Common myeloid progenitor, CD34-positive (primary cell): Measurements from ENCODE around the gene RHBDL3.

Experiments
- CTCF ChIA-PET: fragments of 350-600 bp; sonication (Branson Sonifier 250); formaldehyde crosslinking; loops from one replicate; lab custom pipeline; 2021; ENCODE audit warnings: antibody characterized with exemption; lab: Charles Lee
- POLR2A ChIA-PET: fragments of 350-600 bp; sonication (Branson Sonifier 250); formaldehyde crosslinking; loops from one replicate; lab custom pipeline; 2021; ENCODE audit warnings: antibody characterized with exemption; lab: Charles Lee
- DNase-seq, 3 donors: peaks; one replicate each; pipeline versions ENCODE4 v3.0.0 to v3.0.0-alpha.2; 2013
- H3K27ac ChIP-seq, 2 experiments: 1 replicate in 1 of 2; 2 replicates in 1 of 2; pipeline ENCODE4 v1.7.0; 2013; ENCODE audit warnings: inconsistent platforms in 2 of 2, low read length in 2 of 2, mild to moderate bottlenecking in 2 of 2, low read depth in 1 of 2, moderate library complexity in 1 of 2; ENCODE audit not compliant: severe bottlenecking in 2 of 2, insufficient read depth in 1 of 2, poor library complexity in 1 of 2
- H3K27me3 ChIP-seq, 5 experiments: replicated peaks in 2 of 5; 1 replicate in 3 of 5; 2 replicates in 2 of 5; pipeline versions ENCODE4 v1.6.1 to v1.7.0; 2013; ENCODE audit warnings: low read length in 4 of 5, mild to moderate bottlenecking in 2 of 5, moderate library complexity in 2 of 5, inconsistent platforms in 1 of 5; ENCODE audit not compliant: insufficient read depth in 5 of 5, control insufficient read depth in 4 of 5
- H3K36me3 ChIP-seq, 4 experiments: 1 replicate in 2 of 4; 2 replicates in 2 of 4; pipeline versions ENCODE4 v1.6.1 to v1.7.0; 2013; ENCODE audit warnings: low read length in 3 of 4, control low read depth in 1 of 4, mild to moderate bottlenecking in 1 of 4; ENCODE audit not compliant: control insufficient read depth in 4 of 4, insufficient read depth in 4 of 4
- H3K4me1 ChIP-seq, 4 experiments: 1 replicate in 3 of 4; 2 replicates in 1 of 4; pipeline versions ENCODE4 v1.6.1 to v1.7.1; 2013; ENCODE audit warnings: low read length in 3 of 4, mild to moderate bottlenecking in 3 of 4, control low read depth in 1 of 4, inconsistent platforms in 1 of 4, moderate library complexity in 1 of 4; ENCODE audit not compliant: control insufficient read depth in 4 of 4, insufficient read depth in 4 of 4; ENCODE audit errors: control extremely low read depth in 1 of 4
- H3K4me3 ChIP-seq, 7 experiments: 1 replicate in 4 of 7; 2 replicates in 3 of 7; pipeline versions ENCODE4 v1.5.1 to v1.7.0; 2013; ENCODE audit warnings: mild to moderate bottlenecking in 7 of 7, low read length in 6 of 7, moderate library complexity in 6 of 7, inconsistent platforms in 2 of 7, low read depth in 2 of 7, control low read depth in 1 of 7; ENCODE audit not compliant: insufficient read depth in 4 of 7, control insufficient read depth in 1 of 7; ENCODE audit errors: extremely low read depth in 1 of 7
- H3K9me3 ChIP-seq, 5 experiments: 1 replicate in 4 of 5; 2 replicates in 1 of 5; pipeline versions ENCODE4 v1.6.1 to v1.7.1; 2013; ENCODE audit warnings: low read length in 4 of 5, mild to moderate bottlenecking in 2 of 5, inconsistent platforms in 1 of 5, low read depth in 1 of 5, moderate library complexity in 1 of 5; ENCODE audit not compliant: control insufficient read depth in 4 of 5, insufficient read depth in 2 of 5; ENCODE audit errors: control extremely low read depth in 1 of 5
- WGBS: methylation state at CpG from one replicate; pipeline ENCODE4 v1.1.5; 2013; ENCODE audit not compliant: insufficient coverage; 5-methylcytosine and 5-hydroxymethylcytosine counted together

The RHBDL3 gene

DNA sequence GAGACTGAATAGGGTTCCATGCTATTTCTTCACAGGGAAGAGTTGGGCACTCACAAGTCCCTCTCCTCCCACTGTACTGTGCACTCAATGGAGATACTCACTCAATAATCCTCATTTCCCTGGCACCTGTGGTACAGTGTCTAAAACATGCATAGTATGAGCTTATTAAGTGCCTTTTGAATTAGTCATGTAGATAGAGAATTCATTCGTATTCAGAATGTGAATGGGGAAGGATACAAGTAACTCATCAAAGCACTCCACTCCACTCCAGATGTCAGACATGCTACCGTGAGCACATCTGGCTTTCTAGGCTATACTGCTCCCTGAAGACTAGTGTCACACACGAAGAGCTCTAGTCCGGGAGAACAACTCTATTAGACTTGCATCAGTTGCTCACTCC lies 70.1 kb downstream of the RHBDL3 start:
- H3K27me3 ChIP-seq, result no peaks in the 10 kb centered on the region
- H3K4me3 ChIP-seq, result no peak overlapping the region
- POLR2A ChIA-PET, result no interaction called here
- H3K27ac ChIP-seq, result no peak overlapping the region
- WGBS, result 100% methylated on average over 1 of the region's 4 CpGs
- CTCF ChIA-PET, result interaction anchor here (0.6 to 1.0 kb wide), 2 partner anchors 16 to 61 kb away, joined by 3 to 4 read pairs; no protein-coding TSS in a partner anchor
- no peak for DNase-seq
- H3K9me3 ChIP-seq, result no peaks in the 10 kb centered on the region
- peaks cover 5 to 23% (median 11%) of the 10 kb centered on the region in 4 experiments for H3K4me1 ChIP-seq
- H3K36me3 ChIP-seq, result peaks cover 20 to 45% (median 23%) of the 10 kb centered on the region in 4 experiments

DNA sequence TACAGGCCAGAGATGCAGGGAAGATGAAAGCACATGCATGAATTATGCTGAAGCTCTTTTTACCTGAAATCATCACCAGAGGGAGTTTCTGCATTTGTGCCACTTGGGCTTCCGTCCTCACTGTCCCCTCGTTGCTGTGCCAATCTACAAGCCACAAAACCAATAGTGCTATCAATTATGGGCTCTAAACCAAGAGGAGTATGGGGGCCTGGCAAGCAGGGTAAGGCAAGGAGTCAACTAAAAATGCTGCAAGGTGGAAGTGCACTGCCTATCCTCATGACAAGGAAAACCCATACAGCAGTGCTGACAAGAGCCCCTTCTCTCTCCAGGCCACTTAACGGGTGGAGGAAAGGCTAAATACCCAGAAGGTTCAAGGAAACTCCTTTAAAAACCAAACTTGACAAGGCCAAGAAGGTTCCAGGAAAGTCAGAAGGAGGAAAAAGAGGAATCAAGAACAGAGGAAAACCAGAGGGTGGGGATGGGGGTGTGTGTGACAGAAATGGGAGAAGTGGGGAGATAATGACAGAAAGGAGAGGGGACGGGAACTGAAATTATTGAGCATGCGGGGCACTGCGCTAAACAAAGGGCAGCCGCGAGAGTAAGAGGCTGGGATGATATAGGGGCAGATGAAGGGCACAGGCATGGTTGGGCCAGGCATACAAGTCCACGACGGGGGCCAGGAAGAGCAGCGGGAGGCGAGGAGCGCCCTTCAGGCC lies 75.7 kb downstream of the RHBDL3 start:
- POLR2A ChIA-PET, result interaction anchor here (2.0 kb wide), 1 partner anchor 9 kb away, joined by 7 read pairs; no protein-coding TSS in a partner anchor
- peak; percentile 76 to 80 (median 79) for DNase-seq
- Histone ChIP-seq H3K4me3 (peak overlapping the region; percentile 0 to 88 (median 77)), H3K4me1 (peaks cover 8 to 25% (median 16%) of the 10 kb centered on the region in 4 experiments), H3K36me3 (peaks cover 10 to 26% (median 11%) of the 10 kb centered on the region in 4 experiments), H3K27me3 (no peaks in the 10 kb centered on the region), H3K9me3 (no peaks in the 10 kb centered on the region), H3K27ac (peak overlapping the region; percentile 46 to 85)
- WGBS, result 1% methylated on average over 10 of the region's 13 CpGs
- CTCF ChIA-PET, result interaction anchor here (0.6 to 1.5 kb wide), 7 partner anchors 9 to 90 kb away, joined by 3 to 5 read pairs (median 4); no protein-coding TSS in a partner anchor

DNA sequence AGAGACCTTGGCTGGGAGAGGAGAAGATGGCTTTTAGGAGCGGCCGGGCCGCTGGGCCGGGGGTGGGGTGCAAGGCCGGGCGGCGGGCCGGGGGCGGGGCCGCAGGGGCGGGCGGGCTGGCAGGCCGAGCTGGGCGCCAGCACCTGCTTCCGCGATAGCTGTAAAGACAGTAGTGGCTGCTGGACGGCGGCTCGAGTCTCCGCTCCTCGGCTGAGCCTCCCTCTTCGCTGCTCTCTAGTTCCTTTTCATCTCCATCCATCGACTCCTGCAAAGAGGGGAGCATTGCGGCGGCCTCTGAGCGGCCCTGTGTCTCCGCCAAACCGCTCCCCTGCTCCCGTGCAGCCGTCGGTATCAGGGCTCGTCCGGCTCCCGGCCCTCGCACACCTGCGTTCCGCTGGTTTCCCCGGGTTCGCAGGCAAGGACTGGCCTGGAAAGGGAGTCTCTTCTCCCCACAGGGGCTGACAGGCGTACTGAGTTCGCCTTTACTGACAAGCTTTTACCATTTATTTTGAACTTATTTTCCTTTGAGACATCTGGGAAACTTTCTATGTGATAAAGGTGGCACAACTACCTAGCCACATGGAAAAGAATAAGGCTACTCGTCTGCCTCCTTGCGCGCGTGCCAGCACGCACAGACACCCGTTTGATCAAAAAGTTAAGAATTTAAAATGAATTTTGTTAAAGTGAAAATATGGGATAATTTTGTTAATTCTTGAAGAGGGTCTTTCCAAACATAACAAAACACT lies 76.4 kb downstream of the RHBDL3 start, which contains the start of gene C17orf75:
Gene C17orf75 (minus strand): TSS at position 317 of the 746 bp plus-strand sequence. CDS start 34 bp downstream, at position 283.
- Histone ChIP-seq H3K27me3 (no peaks in the 10 kb centered on the region), H3K27ac (peak within 1 kb of the TSS; percentile 67 to 85), H3K9me3 (no peaks in the 10 kb centered on the region), H3K4me3 (peak within 1 kb of the TSS; percentile 48 to 91 (median 77)), H3K4me1 (peaks cover 8 to 25% (median 16%) of the 10 kb centered on the region in 4 experiments), H3K36me3 (peaks cover 4 to 20% (median 9%) of the 10 kb centered on the region in 4 experiments)
- ChIA-PET POLR2A (interaction anchor here (2.0 kb wide), 1 partner anchor 9 kb away, joined by 7 read pairs; no protein-coding TSS in a partner anchor), CTCF (interaction anchor here (0.6 to 1.5 kb wide), 3 partner anchors 12 to 88 kb away, joined by 3 to 5 read pairs (median 5); no protein-coding TSS in a partner anchor)
- peak; percentile 76 to 86 (median 78) for DNase-seq
- 0% methylated on average over 32 of the region's 47 CpGs for WGBS

DNA sequence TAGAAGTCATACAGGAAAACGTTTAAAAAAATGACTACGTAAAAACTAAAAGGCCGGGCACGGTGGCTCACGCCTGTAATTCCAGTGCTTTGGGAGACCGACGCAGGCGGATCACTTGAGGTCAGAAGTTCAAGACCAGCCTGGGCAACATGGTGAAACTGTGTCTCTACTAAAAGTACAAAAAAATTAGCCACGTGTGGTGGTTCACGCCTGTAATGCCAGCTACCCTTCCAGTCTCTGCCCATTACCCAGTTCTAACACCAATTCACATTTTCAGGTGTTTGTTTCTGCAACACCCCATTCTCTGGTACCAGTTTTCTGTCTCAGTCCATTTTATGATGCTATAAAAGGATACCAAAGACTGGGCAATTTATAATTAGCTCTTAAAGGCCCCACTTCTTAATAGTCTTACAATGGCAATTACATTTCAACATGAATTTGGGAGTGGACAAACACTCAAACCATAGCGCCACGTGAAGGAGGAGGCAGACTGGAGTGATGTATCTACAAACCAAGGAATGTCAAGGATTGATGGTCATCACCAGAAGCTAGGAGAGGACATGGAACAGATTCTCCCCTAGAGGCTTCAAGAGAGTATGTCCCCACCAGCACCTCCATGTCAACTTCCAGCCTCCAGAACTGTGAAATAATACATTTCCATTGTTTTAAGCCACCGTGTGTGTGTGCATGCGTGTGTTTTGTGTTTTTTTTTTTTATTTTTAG lies 77.1 kb downstream of the RHBDL3 start:
- Histone ChIP-seq H3K9me3 (no peaks in the 10 kb centered on the region), H3K4me1 (peaks cover 8 to 25% (median 16%) of the 10 kb centered on the region in 4 experiments), H3K27ac (peak overlapping the region; percentile 67 to 85), H3K36me3 (peaks cover 0 to 12% (median 8%) of the 10 kb centered on the region in 4 experiments), H3K27me3 (no peaks in the 10 kb centered on the region), H3K4me3 (peak overlapping the region in 6 of 7 experiments; percentile 76 to 91 (median 82))
- DNase-seq, result peak in 2 of 3 donors; percentile 47 to 56
- 90% methylated on average over 11 of the region's 14 CpGs for WGBS
- CTCF ChIA-PET, result no interaction called here
- POLR2A ChIA-PET, result interaction anchor here (2.0 kb wide), 1 partner anchor 8 kb away, joined by 7 read pairs; no protein-coding TSS in a partner anchor

DNA sequence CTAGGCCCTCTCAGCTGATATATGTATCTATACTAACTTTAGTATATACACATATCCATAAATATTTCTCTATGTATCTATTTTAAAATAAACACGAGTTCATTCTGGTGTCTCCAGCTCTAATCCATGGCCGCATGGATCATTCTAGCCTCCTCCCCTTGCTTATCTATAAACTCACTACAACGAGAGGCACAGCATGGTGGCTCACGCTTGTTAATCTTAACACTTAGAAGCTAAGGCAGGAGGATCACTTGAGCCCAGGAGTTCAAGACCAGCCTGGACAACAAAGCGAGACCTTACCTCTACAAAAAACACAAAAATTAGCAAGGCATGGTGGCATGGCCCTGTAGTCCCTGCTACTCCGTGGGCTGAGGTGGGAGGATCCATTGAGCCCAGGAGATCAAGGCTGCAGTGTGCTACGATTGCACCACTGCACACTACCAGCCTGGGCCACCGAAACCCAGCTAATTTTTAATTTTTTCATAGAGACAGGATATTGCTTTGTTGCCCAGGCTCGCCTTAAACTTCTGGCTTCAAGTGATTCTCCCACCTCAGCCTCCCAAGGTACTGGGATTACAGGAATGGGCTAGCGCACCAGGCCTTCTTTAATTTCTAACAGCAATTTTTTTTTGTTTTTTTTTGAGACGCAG lies 80.4 kb downstream of the RHBDL3 start:
- Histone ChIP-seq H3K36me3 (no peaks in the 10 kb centered on the region), H3K27me3 (no peaks in the 10 kb centered on the region), H3K4me3 (no peak overlapping the region), H3K27ac (no peak overlapping the region), H3K9me3 (no peaks in the 10 kb centered on the region), H3K4me1 (peaks cover 9 to 31% (median 25%) of the 10 kb centered on the region in 4 experiments)
- 99% methylated on average over 9 of the region's 11 CpGs for WGBS
- ChIA-PET CTCF (interaction anchor here (0.8 to 1.1 kb wide), 2 partner anchors 27 to 208 kb away, joined by 3 read pairs; no protein-coding TSS in a partner anchor), POLR2A (no interaction called here)
- no peak for DNase-seq

DNA sequence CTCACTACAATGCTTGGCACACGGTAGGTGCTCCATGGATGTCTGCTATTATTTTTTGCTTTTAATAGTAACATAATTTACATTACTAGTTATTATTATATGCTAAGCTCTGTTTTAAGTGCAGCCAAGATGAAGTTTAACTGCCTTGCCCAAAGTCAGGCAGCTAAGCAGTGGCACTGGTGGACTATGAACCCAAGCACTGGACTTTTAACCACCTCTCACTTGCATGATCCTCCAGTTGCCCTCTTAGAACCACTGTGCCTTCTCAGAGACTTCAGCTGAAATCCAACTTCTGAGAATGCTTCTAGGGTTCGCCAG lies 82.8 kb downstream of the RHBDL3 start:
- no CpG with 5 or more reads among the region's 2 CpGs for WGBS
- ChIA-PET CTCF (no interaction called here), POLR2A (interaction anchor here (0.7 kb wide), 1 partner anchor 29 kb away, joined by 4 read pairs; no protein-coding TSS in a partner anchor)
- no peak for DNase-seq
- H3K27me3 ChIP-seq, result no peaks in the 10 kb centered on the region
- peaks cover 7 to 33% (median 18%) of the 10 kb centered on the region in 4 experiments for H3K4me1 ChIP-seq
- H3K27ac ChIP-seq, result no peak overlapping the region
- no peak overlapping the region for H3K4me3 ChIP-seq
- peaks cover 0 to 10% (median 5%) of the 10 kb centered on the region in 4 experiments for H3K36me3 ChIP-seq
- H3K9me3 ChIP-seq, result no peaks in the 10 kb centered on the region
